K562 (cell line): ENCODE results near the gene NDUFAF5. TPM values are rescaled to one million over a fixed set of nuclear protein-coding genes. Genes with fewer than 3 reads are reported as not detected.

ENCODE experiments used
- ADNP ChIP-seq: fragments of 200-800 bp; sonication (Bioruptor generic); IDR thresholded peaks from 2 replicates; pipeline ENCODE4 v1.6.1; 2016; ENCODE audit warnings: missing genetic modification characterization, missing compliant biosample characterization
- AFF4 ChIP-seq: sonication (generic); formaldehyde crosslinking; IDR thresholded peaks from 2 replicates; pipeline ENCODE4 v1.8.0; 2023; ENCODE audit warnings: mild to moderate bottlenecking, missing genetic modification reagents
- CREB3L1 ChIP-seq: fragments of 450-650 bp; IDR thresholded peaks from 2 replicates; pipeline ENCODE4 v1.6.1; 2014; ENCODE audit warnings: low read depth, mild to moderate bottlenecking, moderate library complexity, borderline replicate concordance
- GTF2B ChIP-seq: IDR thresholded peaks from 2 replicates; pipeline ENCODE4 v1.6.1; 2011; ENCODE audit not compliant: insufficient read length; ENCODE audit errors: extremely low read depth
- ZNF695 ChIP-seq: fragments of 450-650 bp; formaldehyde crosslinking; IDR thresholded peaks from 2 replicates; pipeline ENCODE4 v1.4.0; 2020; ENCODE audit warnings: mild to moderate bottlenecking, moderate library complexity
- polyA plus RNA-seq, 8 experiments: library from polyadenylated mRNA; depleted of rRNA in 4 of 8; stranded (reverse) in 5 of 8; unstranded in 3 of 8; fragments of >200 nt; fragmentation: Nextera tagmentation in 2 of 8; fragmentation: Illumina TruSeq in 1 of 8; extraction: Ambion mirVana in 2 of 8; extraction: Trizol in 1 of 8; gene quantifications; 2 replicates each; pipeline versions ENCODE4 v1.2.1 to v1.2.3, GENCODE V29; 2011 to 2014; ENCODE audit warnings: inconsistent platforms in 1 of 8, missing spikeins in 1 of 8
- total RNA-seq, 7 experiments: library from RNA; depleted of rRNA in 6 of 7; stranded (reverse); fragments of >200 nt in 6 of 7; fragmentation: Illumina TruSeq in 2 of 7; extraction: Trizol in 2 of 7; gene quantifications; 2 replicates each; pipeline versions ENCODE4 v1.2.1 to v1.2.3, GENCODE V29; 2011 to 2021; ENCODE audit warnings: low replicate concordance in 1 of 7

The NDUFAF5 gene
- total and polyA plus RNA-seq, 9 of the 15 experiments (the other 6 are each of a cell fraction or from before 2014, with no cell fraction given), result 17.2 to 33.1 (median 27.3) TPM

GRCh38 chr20:13863244-13863643 lies 78.4 kb downstream of the NDUFAF5 start (continued):
- TF ChIP-seq AFF4 (no peak), CREB3L1 (no peak), ZNF695 (CRISPR knock-in tag) (no peak), GTF2B (no peak), ADNP (no peak)
